Transverse colon (tissue), 4 donors: Measurements from ENCODE around the gene BAIAP2.

Experiments used
- EP300 ChIP-seq: sonication (generic); formaldehyde crosslinking; IDR thresholded peaks from one replicate; pipeline ENCODE4 v1.6.1; 2017; ENCODE audit warnings: antibody characterized with exemption, low read depth
- POLR2A ChIP-seq: fragments of 450-650 bp; IDR thresholded peaks from one replicate; pipeline ENCODE4 v1.6.1; 2016; ENCODE audit warnings: antibody characterized with exemption, mild to moderate bottlenecking, moderate library complexity
- POLR2AphosphoS5 ChIP-seq, 3 donors: sonication (generic); formaldehyde crosslinking; IDR thresholded peaks; one replicate each; pipeline ENCODE4 v1.6.1; 2016; ENCODE audit warnings: antibody characterized with exemption in 3 of 3
- TF ChIP-seq, protein P1 (sequence below), 5 experiments: fragments of 200-600 bp in 3 of 5; fragments of 450-650 bp in 2 of 5; sonication (generic) in 3 of 5; IDR thresholded peaks; 1 replicate in 2 of 5; 2 replicates in 3 of 5; pipeline ENCODE4 v1.5.1; 2016 to 2017; ENCODE audit warnings: antibody characterized with exemption in 5 of 5, inconsistent platforms in 3 of 5, mild to moderate bottlenecking in 2 of 5, moderate library complexity in 1 of 5

DNA sequence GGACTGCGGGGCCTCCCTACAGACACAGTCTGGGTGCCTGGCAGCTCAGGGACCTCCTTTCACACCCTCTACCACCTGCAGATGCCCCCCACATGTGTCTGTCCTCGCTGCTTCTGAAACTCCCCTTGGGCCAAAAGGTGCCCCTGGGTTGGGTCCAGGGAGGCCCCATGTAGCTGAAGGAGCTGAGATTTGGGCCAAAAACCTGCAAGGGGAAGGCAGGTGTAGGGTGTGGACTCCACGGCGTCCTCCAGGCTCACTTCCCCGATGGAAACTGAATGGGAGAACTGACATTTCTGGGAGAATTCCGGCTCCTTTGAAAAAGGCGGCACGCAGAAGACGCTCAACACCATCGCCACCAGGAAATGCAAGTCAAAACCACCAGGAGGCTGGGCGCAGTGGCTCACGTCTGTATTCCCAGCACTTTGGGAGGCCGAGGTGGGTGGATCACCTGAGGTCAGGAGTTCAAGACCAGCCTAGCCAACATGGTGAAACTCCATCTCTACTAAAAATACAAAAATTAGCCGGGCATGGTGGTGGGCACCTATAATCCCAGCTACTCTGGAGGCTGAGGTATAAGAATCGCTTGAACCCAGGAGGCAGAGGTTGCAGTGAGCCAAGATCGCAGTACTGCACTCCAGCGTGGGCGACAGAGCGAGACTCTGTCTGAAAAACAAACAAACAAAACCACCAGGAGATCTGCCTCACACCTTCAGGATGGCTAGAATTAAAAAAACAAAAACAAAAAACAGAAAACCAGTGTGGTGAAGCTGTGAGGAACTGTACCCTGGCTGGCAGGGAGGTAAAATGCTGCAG, 13.2 kb upstream of the BAIAP2 start:
- no peak for TF ChIP-seq POLR2A
- TF ChIP-seq, protein P1, sequence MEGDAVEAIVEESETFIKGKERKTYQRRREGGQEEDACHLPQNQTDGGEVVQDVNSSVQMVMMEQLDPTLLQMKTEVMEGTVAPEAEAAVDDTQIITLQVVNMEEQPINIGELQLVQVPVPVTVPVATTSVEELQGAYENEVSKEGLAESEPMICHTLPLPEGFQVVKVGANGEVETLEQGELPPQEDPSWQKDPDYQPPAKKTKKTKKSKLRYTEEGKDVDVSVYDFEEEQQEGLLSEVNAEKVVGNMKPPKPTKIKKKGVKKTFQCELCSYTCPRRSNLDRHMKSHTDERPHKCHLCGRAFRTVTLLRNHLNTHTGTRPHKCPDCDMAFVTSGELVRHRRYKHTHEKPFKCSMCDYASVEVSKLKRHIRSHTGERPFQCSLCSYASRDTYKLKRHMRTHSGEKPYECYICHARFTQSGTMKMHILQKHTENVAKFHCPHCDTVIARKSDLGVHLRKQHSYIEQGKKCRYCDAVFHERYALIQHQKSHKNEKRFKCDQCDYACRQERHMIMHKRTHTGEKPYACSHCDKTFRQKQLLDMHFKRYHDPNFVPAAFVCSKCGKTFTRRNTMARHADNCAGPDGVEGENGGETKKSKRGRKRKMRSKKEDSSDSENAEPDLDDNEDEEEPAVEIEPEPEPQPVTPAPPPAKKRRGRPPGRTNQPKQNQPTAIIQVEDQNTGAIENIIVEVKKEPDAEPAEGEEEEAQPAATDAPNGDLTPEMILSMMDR (IDR thresholded peaks at IDR 0.05), result peak in 1 of 5 experiments; percentile 12
- TF ChIP-seq EP300, result no peak
- TF ChIP-seq POLR2AphosphoS5 (IDR thresholded peaks at IDR 0.05), result no peak
